ENCODE data around the gene REN. TPM values are rescaled to one million over a fixed set of nuclear protein-coding genes. Genes with fewer than 3 reads are reported as not detected.
A peak's percentile ranks its signal among the peaks of the same experiment; 100 is the strongest.

Gene REN
- total and polyA plus RNA-seq, 9 of the 15 experiments (the other 6 are each of a cell fraction or from before 2014, with no cell fraction given): 1.7 to 9.9 (median 3.1) TPM

GRCh38 chr1:204190212-204191211 lies 24.4 kb upstream of the REN start (continued):
- TF ChIP-seq TRIM25 (IDR thresholded peaks at IDR 0.05; ENCODE audit: borderline replicate concordance) (no peak), NR0B1 (IDR thresholded peaks at IDR 0.05; ENCODE audit: partially characterized antibody) (no peak), ETV6 (IDR thresholded peaks at IDR 0.05; ENCODE audit: borderline replicate concordance in 1 of 2, low read depth in 2 of 2, low read length in 1 of 2) (no peak), ETV6 (CRISPR knock-in tag; IDR thresholded peaks at IDR 0.05; ENCODE audit: borderline replicate concordance) (no peak), ZBTB11 (CRISPR knock-in tag; IDR thresholded peaks at IDR 0.05) (0 out of 6 replicates have a peak, but pooled peaks of 1 of the 3 experiments have one; percentile 16), CEBPB (tag; IDR thresholded peaks at IDR 0.05) (peak; percentile 81), ZNF586 (CRISPR knock-in tag; conservative IDR thresholded peaks at IDR 0.05) (no peak), FOXK1 (CRISPR knock-in tag; IDR thresholded peaks at IDR 0.05; ENCODE audit: borderline replicate concordance) (no peak), NCOA6 (IDR thresholded peaks at IDR 0.05) (no peak)

Data from K562 (cell line).